K562 (cell line): ENCODE data around the gene LY6G5B. TPM values are rescaled to one million over a fixed set of nuclear protein-coding genes. Genes with fewer than 3 reads are reported as not detected.

Source experiments
- ATAC-seq: fragments of 200-7000 bp; cut with Tn5 transposase; 3 replicates; pipeline ENCODE4 v1.9.1; 2020; ENCODE audit warnings: moderate library complexity
- BruUV-seq: library from RNA; stranded (reverse); fragments of 400-500 nt; replicated peaks from 2 replicates; lab custom pipeline; 2021; lab: Mats Ljungman, UMichigan
- CTCF ChIA-PET: fragments of 300-600 bp; formaldehyde crosslinking; extraction: SDS; loops from one replicate; lab custom pipeline; 2021; ENCODE audit warnings: low intra/inter-chr PET ratio; lab: Yijun Ruan, JAX
- POLR2A ChIA-PET: fragments of 300-600, 350-650 bp; sonication (Branson Sonifier 250); formaldehyde crosslinking; extraction: SDS; loops from one replicate; lab custom pipeline; 2021; ENCODE audit warnings: antibody characterized with exemption, inconsistent platforms; lab: Yijun Ruan, JAX
- DNase-seq, 4 experiments: peaks; one replicate each; pipeline versions ENCODE4 v3.0.0 to v3.0.0-alpha.2; 2011 to 2018; ENCODE audit warnings: low spot score in 3 of 4, mixed read lengths in 3 of 4; ENCODE audit errors: extremely low read depth in 1 of 4
- FAIRE-seq: peaks from 2 replicates; lab custom pipeline; 2011; peaks lifted over from hg19 to GRCh38; lab: Jason Lieb, UNC
- H2AFZ ChIP-seq: 2 replicates; pipeline ENCODE4 v1.6.0; 2011; ENCODE audit warnings: low read depth, low read length, control low read depth, inconsistent platforms
- H3K27ac ChIP-seq: fragments of 200-600 bp; 3 replicates; pipeline ENCODE4 v1.8.0; 2011; ENCODE audit warnings: low read depth, mild to moderate bottlenecking, control low read depth, inconsistent platforms, low read length, moderate library complexity, mixed read lengths; ENCODE audit errors: extremely low read depth
- H3K27me3 ChIP-seq, 2 experiments: fragments of 300-600 bp in 1 of 2; 2 replicates in 1 of 2; 3 replicates in 1 of 2; pipeline versions ENCODE4 v1.6.0 to v1.8.0; 2011; ENCODE audit warnings: inconsistent platforms in 2 of 2, low read length in 2 of 2, mild to moderate bottlenecking in 1 of 2, mixed read lengths in 1 of 2, moderate library complexity in 1 of 2; ENCODE audit not compliant: control insufficient read depth in 2 of 2, insufficient read depth in 2 of 2
- H3K36me3 ChIP-seq: fragments of 300-600 bp; 3 replicates; pipeline ENCODE4 v1.8.0; 2011; ENCODE audit warnings: mild to moderate bottlenecking, low read length, inconsistent platforms; ENCODE audit not compliant: control insufficient read depth, insufficient read depth
- H3K4me1 ChIP-seq, 2 experiments: fragments of 200-600 bp in 1 of 2; replicated peaks in 1 of 2; 2 replicates in 1 of 2; 3 replicates in 1 of 2; pipeline versions ENCODE4 v1.5.1 to v1.8.0; 2011; ENCODE audit warnings: inconsistent platforms in 2 of 2, low read length in 2 of 2, mild to moderate bottlenecking in 1 of 2, mixed read lengths in 1 of 2, moderate library complexity in 1 of 2; ENCODE audit not compliant: control insufficient read depth in 2 of 2, insufficient read depth in 2 of 2
- H3K4me2 ChIP-seq: 2 replicates; pipeline ENCODE4 v1.6.1; 2011; ENCODE audit warnings: low read length, control low read depth, inconsistent platforms, mixed read lengths; ENCODE audit not compliant: insufficient read depth
- H3K4me3 ChIP-seq: fragments of 200-600 bp; sonication (generic), shearing (Covaris generic); 2 replicates; pipeline ENCODE4 v1.5.1; 2016; ENCODE audit warnings: control low read depth, inconsistent platforms
- H3K79me2 ChIP-seq: fragments of 200-600 bp; 3 replicates; pipeline ENCODE4 v1.8.0; 2011; ENCODE audit warnings: low read length, inconsistent platforms; ENCODE audit not compliant: control insufficient read depth, insufficient read depth
- H3K9ac ChIP-seq, 2 experiments: 2 replicates each; pipeline versions ENCODE4 v1.6.0 to v1.6.1; 2011; ENCODE audit warnings: low read depth in 2 of 2, low read length in 2 of 2, control low read depth in 1 of 2, inconsistent platforms in 1 of 2, mild to moderate bottlenecking in 1 of 2, mixed read lengths in 1 of 2; ENCODE audit not compliant: insufficient read depth in 1 of 2
- H3K9me1 ChIP-seq: one replicate; pipeline ENCODE4 v1.6.0; 2011; ENCODE audit warnings: inconsistent platforms, mild to moderate bottlenecking, low read length, moderate library complexity; ENCODE audit not compliant: control insufficient read depth, insufficient read depth
- H3K9me3 ChIP-seq: replicated peaks from 2 replicates; pipeline ENCODE4 v1.5.1; 2011; ENCODE audit warnings: low read depth, low read length, inconsistent platforms; ENCODE audit not compliant: control insufficient read depth, insufficient read depth
- H4K20me1 ChIP-seq: replicated peaks from 2 replicates; pipeline ENCODE4 v1.6.1; 2011; ENCODE audit warnings: low read length, inconsistent platforms, mixed read lengths; ENCODE audit not compliant: control insufficient read depth, insufficient read depth
- OTX1 ChIP-seq: fragments of 450-650 bp; formaldehyde crosslinking; IDR thresholded peaks from 2 replicates; pipeline ENCODE4 v1.4.0; 2022; ENCODE audit warnings: mild to moderate bottlenecking
- RB1 ChIP-seq: fragments of 450-650 bp; IDR thresholded peaks from 2 replicates; pipeline ENCODE4 v1.6.1; 2017; ENCODE audit warnings: low read depth, mild to moderate bottlenecking
- whole genome bisulfite sequencing: fragments of 100-300 bp; shearing (Covaris generic); methylation state at CpG from one replicate; pipeline ENCODE4 v1.1.6; 2016; ENCODE audit warnings: low coverage, mixed read lengths; ENCODE audit not compliant: insufficient coverage; ENCODE audit errors: missing lambda C conversion rate; 5-methylcytosine and 5-hydroxymethylcytosine counted together
- in situ Hi-C: fragments of 300-500 bp; cut with MboI; formaldehyde crosslinking; loops from 4 replicates; pipeline ENCODE4 v1.15.0; 2018; ENCODE audit warnings: inconsistent platforms, mixed read lengths
- intact Hi-C: fragments of 100-400 bp; cut with micrococcal nuclease; formaldehyde crosslinking; loops from 2 replicates; pipeline ENCODE4 v1.14.2; 2022
- polyA plus RNA-seq, 8 experiments: library from polyadenylated mRNA; depleted of rRNA in 4 of 8; stranded (reverse) in 5 of 8; unstranded in 3 of 8; fragments of >200 nt; fragmentation: Nextera tagmentation in 2 of 8; fragmentation: Illumina TruSeq in 1 of 8; extraction: Ambion mirVana in 2 of 8; extraction: Trizol in 1 of 8; gene quantifications; 2 replicates each; pipeline versions ENCODE4 v1.2.1 to v1.2.3, GENCODE V29; 2011 to 2014; ENCODE audit warnings: inconsistent platforms in 1 of 8, missing spikeins in 1 of 8
- total RNA-seq, 7 experiments: library from RNA; depleted of rRNA in 6 of 7; stranded (reverse); fragments of >200 nt in 6 of 7; fragmentation: Illumina TruSeq in 2 of 7; extraction: Trizol in 2 of 7; gene quantifications; 2 replicates each; pipeline versions ENCODE4 v1.2.1 to v1.2.3, GENCODE V29; 2011 to 2021; ENCODE audit warnings: low replicate concordance in 1 of 7
- TF ChIP-seq, protein P1 (sequence below): fragments of 450-650 bp; IDR thresholded peaks from 2 replicates; pipeline ENCODE4 v1.6.1; 2016
- TF ChIP-seq, protein P2 (sequence below), 2 experiments: fragments of 250-450 bp in 1 of 2; fragments of 450-650 bp in 1 of 2; sonication (Bioruptor Pico) in 1 of 2; IDR thresholded peaks; 2 replicates each; pipeline versions ENCODE4 v1.6.1 to v1.8.0; 2016 to 2021; ENCODE audit warnings: mild to moderate bottlenecking in 2 of 2, moderate library complexity in 2 of 2, missing compliant biosample characterization in 1 of 2, missing genetic modification characterization in 1 of 2

LY6G5B gene
- total and polyA plus RNA-seq, 9 of the 15 experiments (the other 6 are each of a cell fraction or from before 2014, with no cell fraction given): 6.0 to 27.0 (median 7.5) TPM

DNA sequence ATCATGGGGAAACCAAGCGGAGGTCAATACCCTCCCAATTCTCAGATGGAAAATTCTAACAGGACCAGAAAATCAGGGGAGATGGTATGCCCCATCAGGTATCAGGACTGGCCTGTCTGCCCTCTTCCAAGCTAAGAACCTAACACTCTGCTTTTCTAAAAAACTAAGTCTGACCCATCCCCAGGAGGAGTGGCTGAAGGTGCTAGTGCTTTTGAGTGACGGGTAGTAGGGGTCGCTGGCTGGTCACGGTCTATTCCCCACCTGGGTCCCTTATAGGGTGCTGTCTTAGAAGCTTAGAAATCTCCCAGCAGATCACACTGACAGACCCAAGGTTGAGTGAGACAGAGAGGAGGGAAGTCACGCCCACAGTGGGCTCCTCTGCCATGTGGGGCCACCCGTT is 23.8 kb downstream of the LY6G5B start:
- H3K4me3 ChIP-seq: no peak overlapping the region
- peak overlapping the region in 1 of 2 experiments; percentile 59; a peak in 2 of 4 replicates for H3K9ac ChIP-seq
- no peaks in the 10 kb centered on the region for H3K9me3 ChIP-seq
- intact Hi-C loops: no loop called here
- peaks cover 87% of the 10 kb centered on the region for H3K36me3 ChIP-seq
- in situ Hi-C loops: no loop called here
- H4K20me1 ChIP-seq: no peaks in the 10 kb centered on the region
- H3K27me3 ChIP-seq: no peaks in the 10 kb centered on the region
- peaks cover 5% of the 10 kb centered on the region for H3K9me1 ChIP-seq
- H3K4me1 ChIP-seq: peaks cover 38 to 40% of the 10 kb centered on the region in 2 experiments
- FAIRE-seq (no peak), DNase-seq (no peak), ATAC-seq (no peak)
- CTCF ChIA-PET: no interaction called here
- peaks cover 9% of the 10 kb centered on the region; the same call in 2 of the 3 replicates for H3K79me2 ChIP-seq
- TF ChIP-seq, protein P1, sequence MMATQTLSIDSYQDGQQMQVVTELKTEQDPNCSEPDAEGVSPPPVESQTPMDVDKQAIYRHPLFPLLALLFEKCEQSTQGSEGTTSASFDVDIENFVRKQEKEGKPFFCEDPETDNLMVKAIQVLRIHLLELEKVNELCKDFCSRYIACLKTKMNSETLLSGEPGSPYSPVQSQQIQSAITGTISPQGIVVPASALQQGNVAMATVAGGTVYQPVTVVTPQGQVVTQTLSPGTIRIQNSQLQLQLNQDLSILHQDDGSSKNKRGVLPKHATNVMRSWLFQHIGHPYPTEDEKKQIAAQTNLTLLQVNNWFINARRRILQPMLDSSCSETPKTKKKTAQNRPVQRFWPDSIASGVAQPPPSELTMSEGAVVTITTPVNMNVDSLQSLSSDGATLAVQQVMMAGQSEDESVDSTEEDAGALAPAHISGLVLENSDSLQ: peak; percentile 80
- TF ChIP-seq RB1 (0 out of 2 replicates have a peak, but pooled peaks have one; percentile 10), OTX1 (CRISPR knock-in tag) (no peak)
- TF ChIP-seq, protein P2, sequence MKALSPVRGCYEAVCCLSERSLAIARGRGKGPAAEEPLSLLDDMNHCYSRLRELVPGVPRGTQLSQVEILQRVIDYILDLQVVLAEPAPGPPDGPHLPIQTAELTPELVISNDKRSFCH (CRISPR knock-in tag; IDR thresholded peaks at IDR 0.05): 0 out of 2 replicates have a peak, but pooled peaks have one; percentile 67
- TF ChIP-seq, protein P2 (tag; IDR thresholded peaks at IDR 0.05): no peak
- no peak overlapping the region for H3K27ac ChIP-seq
- H2AFZ ChIP-seq: no peak overlapping the region
- no TSS peak for BruUV-seq
- POLR2A ChIA-PET: interaction anchor here (0.8 to 7.1 kb wide), 15 partner anchors 9 to 163 kb away, joined by 3 to 158 read pairs (median 7); partner anchors contain the start of genes ABHD16A, CLIC1, DDAH2 and GPANK1
- no peak overlapping the region for H3K4me2 ChIP-seq
- WGBS: 67% methylated on average over 6 of the region's 6 CpGs
